Fibroblast of pulmonary artery (primary cell): ENCODE results near the gene AMPD2.

Experiments
- DNase-seq: peaks from one replicate; pipeline ENCODE4 v3.0.0-alpha.2; 2010; ENCODE audit warnings: low read depth
- H3K4me3 ChIP-seq: replicated peaks from 2 replicates; pipeline ENCODE4 v1.5.1; 2011; ENCODE audit warnings: low read depth, mild to moderate bottlenecking, control low read depth, low read length, moderate library complexity
- TF ChIP-seq, protein P1 (sequence below): IDR thresholded peaks from 2 replicates; pipeline ENCODE4 v1.5.1; 2011; ENCODE audit warnings: mild to moderate bottlenecking, control low read depth, low read length, inconsistent platforms; ENCODE audit errors: missing control alignments

The AMPD2 gene

DNA sequence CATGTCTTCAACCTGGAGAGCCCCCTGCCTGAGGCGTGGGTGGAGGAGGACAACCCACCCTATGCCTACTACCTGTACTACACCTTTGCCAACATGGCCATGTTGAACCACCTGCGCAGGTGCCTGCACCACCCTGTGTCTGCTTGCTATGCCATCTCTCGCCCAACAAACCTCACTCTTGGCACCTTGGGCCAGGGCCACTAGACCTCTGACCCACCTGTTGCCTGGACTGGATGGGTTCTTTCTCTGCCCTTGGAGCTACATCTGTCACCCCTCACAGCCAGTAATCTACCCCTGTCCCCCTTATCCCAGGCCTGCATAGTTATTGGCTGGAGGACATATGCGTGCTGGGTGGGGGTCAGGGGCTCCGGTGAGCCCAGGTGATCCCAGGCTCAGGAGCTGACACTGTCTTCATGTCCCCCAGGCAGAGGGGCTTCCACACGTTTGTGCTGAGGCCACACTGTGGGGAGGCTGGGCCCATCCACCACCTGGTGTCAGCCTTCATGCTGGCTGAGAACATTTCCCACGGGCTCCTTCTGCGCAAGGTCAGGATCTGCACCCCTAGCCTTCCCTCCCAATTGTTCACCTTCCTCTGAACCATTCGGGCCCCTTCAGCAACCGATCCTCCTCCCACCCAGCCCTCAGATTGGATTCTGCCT is 9.9 kb downstream of the AMPD2 start:
- H3K4me3 ChIP-seq: no peak overlapping the region
- TF ChIP-seq, protein P1, sequence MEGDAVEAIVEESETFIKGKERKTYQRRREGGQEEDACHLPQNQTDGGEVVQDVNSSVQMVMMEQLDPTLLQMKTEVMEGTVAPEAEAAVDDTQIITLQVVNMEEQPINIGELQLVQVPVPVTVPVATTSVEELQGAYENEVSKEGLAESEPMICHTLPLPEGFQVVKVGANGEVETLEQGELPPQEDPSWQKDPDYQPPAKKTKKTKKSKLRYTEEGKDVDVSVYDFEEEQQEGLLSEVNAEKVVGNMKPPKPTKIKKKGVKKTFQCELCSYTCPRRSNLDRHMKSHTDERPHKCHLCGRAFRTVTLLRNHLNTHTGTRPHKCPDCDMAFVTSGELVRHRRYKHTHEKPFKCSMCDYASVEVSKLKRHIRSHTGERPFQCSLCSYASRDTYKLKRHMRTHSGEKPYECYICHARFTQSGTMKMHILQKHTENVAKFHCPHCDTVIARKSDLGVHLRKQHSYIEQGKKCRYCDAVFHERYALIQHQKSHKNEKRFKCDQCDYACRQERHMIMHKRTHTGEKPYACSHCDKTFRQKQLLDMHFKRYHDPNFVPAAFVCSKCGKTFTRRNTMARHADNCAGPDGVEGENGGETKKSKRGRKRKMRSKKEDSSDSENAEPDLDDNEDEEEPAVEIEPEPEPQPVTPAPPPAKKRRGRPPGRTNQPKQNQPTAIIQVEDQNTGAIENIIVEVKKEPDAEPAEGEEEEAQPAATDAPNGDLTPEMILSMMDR: no peak
- no peak for DNase-seq

DNA sequence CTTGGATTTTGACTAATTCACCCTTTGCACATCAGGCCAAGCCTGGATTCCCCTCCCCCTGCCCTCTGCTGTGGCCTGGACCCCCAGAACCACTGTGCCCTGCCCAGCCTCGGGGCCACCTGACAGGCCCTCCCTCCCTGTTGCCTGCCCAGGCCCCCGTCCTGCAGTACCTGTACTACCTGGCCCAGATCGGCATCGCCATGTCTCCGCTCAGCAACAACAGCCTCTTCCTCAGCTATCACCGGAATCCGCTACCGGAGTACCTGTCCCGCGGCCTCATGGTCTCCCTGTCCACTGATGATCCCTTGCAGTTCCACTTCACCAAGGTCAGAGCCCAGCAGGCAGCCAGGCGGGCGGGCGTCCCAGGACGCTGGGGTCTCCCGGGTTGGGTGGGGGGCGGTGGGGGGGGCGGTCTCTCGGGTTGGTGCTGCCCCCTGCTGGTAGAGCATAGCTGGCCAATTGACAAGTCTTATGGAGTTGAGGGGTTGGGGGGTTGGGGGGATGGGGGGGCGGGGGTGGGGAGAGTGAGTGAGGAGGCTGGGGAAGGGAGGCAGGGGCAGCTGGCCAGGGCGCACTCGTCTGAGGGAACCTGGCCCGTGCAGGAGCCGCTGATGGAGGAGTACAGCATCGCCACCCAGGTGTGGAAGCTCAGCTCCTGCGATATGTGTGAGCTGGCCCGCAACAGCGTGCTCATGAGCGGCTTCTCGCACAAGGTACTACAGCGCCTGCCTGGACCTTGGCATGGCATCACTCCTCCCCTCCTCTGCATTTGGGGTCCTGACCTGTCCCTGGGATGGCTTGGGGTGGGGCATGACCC is 10.7 kb downstream of the AMPD2 start:
- TF ChIP-seq, protein P1: no peak
- DNase-seq: no peak
- H3K4me3 ChIP-seq: no peak overlapping the region

DNA sequence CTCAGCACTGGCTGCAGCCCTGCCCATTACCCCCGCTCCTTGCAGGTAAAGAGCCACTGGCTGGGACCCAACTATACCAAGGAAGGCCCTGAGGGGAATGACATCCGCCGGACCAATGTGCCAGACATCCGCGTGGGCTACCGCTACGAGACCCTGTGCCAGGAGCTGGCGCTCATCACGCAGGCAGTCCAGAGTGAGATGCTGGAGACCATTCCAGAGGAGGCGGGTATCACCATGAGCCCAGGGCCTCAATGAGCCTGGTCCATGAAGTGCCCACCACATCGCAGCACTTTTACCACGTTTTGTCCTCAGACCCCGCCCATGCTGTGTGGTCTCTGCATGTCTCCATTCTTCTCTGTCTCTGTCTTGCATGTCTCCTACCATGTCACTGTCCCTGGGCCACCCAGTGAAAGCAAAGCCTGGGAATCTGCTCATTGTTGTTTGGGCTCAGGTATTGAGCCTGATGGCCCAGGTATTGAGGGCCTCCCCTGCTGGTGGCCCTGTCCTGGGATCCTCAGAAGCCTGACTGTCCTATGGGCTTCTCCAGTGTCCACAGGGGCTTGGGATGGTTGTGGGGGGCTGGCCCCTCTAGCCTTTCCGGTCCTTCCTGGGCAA is 11.4 kb downstream of the AMPD2 start:
- TF ChIP-seq, protein P1: no peak
- DNase-seq: no peak
- no peak overlapping the region for H3K4me3 ChIP-seq

DNA sequence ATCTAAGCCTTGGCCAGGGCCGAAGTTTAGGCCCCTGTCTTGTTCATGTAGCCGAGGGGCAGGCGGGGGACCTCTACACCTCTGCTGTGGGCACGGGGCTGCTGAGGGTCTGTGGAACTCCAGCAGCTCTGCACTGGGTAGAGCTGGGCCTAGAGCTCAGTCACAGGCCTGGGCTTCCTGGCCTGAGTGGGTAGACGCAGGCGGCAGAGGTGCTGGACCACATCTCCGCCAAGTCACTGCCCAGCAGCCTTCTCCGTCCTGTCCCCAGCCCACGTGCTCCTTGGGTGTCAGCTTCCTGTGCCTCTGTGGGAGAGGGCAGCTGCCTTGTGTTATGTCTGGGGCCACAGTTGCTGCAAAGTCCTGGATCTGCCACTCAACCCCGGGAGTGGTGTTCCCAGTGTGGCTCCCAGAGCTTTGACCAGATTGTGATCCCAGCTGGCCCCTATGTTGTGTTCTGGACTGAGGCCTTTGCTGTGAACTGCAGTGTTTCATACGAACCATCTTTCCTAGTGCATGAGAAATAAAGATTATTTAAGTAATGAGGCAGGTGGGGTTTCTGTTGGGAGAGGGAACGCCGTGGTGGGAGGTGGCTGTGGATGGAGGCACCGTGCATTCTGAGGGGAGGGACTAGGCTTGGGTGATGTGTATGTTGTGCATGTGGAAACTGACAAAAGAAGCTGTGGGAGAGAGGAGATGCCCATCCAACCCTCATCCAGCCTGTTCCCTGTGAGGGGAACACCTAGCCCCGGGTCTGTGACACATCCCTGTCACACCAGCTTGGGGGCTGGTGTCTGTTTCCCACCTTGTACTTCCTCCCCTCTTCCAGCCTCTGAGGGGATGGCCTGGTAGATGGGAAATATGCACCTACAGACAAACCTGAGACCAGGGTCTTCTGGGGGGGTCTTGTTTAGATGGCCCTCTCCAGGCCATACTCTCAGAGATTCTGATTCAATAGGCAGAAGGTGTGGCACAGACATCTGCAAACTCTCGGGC is 12.2 kb downstream of the AMPD2 start:
- DNase-seq: no peak
- TF ChIP-seq, protein P1: no peak
- no peak overlapping the region for H3K4me3 ChIP-seq

DNA sequence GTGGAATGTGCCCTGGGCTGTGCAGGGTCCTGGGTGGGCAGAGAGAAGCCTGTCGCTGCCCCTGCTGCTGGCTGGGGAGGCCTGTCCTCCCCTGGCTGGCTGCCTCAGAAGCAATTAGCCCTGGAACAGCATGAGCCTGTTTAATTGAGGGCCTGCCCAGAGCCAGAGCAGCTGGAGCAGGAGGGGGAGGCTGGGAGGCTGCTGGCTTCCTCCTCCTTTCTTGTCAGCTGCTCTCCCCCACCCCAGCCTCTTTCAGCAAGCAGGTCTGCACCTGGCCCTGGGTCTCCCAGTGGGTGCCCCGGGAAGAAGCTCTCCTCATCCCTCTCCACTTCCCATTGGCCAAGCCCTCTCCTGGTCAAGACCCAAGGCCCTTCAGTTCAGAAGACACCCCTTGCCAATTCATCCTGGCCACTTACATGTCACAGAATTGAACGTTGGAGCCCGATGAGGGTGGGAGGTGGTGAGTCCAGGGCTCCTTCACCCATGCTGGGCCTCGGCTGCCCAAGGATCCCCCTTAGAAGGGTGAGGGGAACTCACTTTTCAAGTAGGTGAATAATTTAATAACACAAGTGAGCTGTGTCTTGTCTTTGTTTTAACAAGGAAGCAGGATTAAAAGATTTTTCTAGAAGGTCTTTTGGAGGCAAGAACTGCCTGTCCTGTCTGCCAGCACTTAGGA is 13.2 kb downstream of the AMPD2 start:
- no peak overlapping the region for H3K4me3 ChIP-seq
- DNase-seq: no peak
- TF ChIP-seq, protein P1: no peak

DNA sequence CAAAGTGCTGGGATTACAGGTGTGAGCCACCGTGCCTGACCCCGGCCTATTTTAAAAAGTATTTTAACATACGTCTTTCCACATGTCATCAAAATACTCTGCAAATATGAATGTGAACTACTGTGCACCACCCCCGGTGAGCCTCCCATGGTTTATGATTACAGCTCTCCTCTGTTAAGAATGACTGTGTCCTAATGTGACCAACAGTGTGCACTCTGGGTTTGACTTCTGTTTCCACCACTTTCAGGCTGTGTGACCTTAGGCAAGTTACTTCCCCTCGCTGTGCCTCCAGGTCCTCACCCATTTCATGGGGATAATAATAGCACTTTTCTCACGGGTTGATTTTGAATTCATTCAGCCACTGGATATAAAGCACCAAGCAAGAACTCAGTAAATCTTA is 14.7 kb downstream of the AMPD2 start:
- TF ChIP-seq, protein P1: no peak
- H3K4me3 ChIP-seq: no peak overlapping the region
- DNase-seq: no peak
